Stimulated activated CD4-positive, alpha-beta T cell treated with anti-CD3 and anti-CD28 coated beads, Interleukin-1b, Interleukin-23, amount 100 ng/mL, for 24 hours (primary cell): Measurements from ENCODE around the gene NHSL1.
A peak's percentile ranks its signal among the peaks of the same experiment; 100 is the strongest.

ENCODE experiments used
- DNase-seq, 4 experiments: peaks; one replicate each; pipeline ENCODE4 v3.0.0-alpha.2; 2020; ENCODE audit warnings: low read depth in 4 of 4, low spot score in 1 of 4

Gene NHSL1

DNA sequence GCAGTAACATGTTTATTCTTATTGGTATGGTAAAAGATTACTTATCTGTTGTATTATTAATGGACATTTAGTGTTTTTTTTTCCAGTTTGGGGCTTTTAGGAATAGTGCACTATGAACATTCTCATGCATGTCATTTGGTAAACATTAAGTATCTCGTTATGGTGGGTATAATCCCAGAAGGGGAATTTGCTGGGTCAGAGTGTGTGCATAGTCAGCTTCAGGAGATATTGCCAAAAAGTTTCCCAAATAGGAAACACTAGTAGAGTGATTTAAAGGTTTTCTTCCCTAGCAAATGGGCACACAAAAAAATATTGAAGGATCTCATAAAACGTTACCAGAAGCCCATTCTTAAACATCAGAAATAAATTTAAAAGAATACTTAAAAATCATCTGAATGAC, 25.2 kb upstream of the NHSL1 start:
- no peak for DNase-seq

DNA sequence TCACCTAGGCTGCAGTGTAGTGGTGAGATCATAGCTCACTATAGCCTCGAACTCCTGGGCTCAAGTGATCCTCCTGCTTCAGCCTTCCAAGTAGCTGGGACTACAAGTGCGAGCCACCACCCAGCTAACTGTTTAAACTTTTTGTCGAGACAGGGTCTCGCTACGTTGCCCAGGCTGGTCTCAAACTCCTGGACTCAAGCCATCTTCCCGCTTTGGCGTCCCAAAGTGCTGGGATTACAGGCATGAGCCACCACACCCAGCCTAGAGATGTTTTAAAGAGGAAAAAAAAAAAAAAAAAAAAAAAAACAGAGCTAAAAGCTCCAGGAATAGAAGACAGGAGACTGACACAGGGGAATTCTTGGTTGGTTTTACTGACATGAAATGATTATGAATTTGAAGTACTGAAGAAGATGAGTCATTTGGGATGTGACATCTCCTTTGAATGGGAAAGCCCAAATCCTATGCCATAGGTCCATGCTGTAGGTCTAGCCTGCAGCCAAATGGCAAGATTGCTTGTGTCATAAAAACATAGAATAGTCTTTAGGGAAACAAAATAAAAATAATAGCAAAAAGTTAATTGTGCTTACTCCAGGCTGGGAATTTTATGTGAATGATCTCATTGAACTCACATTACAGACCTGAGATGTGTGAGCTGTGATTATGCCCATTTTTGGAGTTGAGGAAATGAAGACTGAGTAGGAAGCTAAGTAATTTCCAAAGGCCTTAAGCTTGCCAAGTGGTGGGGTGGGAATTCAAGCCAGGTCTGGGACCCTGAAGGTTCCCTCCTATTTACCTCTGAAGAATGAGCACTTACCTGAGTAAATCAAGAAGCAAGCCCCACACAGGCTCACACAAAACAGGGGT, 24.3 kb upstream of the NHSL1 start:
- no peak for DNase-seq

DNA sequence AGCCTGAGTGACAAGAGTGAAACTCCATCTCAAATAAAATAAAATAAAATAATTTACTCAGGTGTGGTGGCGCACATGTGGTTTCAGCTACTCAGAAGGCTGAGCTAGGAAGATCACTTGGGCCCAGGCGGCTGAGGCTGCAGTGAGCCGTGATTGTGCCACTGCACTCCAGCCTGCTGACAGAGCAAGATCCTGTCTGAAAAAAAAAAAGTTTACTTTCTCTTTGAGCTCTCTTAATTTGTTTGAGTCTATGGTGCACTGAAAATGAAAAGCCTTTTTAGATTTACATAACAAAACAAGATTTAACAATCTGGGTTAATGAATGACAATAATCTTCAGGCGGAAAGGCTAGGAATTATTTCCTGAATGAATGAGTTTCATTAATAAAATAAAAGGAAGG, 23.3 kb upstream of the NHSL1 start:
- DNase-seq: no peak

DNA sequence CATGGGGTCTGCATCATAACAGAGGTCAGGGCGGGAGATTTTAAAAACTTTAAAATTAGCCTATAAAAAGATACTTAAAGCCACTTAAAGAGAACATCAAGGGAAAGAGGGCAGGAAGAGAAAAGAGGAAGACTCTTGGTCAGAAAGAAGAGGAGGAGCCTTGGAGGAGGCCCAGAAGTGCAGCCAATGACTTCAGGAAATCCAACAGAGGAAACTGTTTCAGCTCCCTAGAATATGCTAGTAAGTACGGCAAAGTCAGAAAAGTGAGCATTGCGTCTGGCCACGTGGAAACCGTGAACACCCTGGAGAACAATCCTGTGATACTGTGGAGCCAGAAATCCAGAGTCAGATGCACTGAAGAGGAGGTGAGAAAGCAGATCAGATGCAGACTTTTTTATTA, 22.5 kb upstream of the NHSL1 start:
- no peak for DNase-seq

DNA sequence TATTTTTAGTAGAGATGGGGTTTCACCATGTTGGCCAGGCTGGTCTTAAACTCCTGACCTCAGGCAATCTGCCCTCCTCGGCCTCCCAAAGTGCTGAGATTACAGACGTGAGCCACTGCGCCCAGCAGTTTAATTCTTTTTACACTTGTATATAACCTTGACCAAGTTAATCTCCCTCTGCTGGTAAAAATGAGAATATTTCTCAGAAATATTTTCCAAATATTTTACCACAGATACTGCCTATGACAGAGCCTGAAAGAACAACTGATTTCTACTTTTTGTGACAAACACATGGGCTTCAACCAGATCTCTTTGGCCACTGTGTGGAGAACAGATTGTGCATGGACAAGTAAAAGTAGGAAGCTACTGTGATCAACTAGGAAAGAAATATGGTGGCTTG, 21.2 kb upstream of the NHSL1 start:
- no peak for DNase-seq

DNA sequence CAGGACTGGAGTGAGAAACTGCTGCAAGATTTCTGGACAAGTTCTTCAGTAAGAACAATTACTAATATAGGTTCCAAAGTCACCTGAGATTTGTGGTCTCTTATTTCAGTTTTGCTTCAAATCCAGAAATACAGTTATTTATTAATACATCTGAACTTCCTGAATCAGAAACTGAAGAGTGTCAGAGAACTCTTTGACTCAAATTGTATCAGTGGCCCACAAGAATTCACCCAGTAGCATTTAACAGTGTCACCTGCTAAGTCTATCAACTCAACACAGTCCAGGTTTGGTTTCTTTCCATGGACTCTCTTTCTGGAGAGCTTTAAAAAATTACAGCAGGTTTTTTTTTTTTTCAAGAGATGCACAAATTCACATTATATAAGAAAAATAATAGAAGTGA, 18.8 kb upstream of the NHSL1 start:
- no peak for DNase-seq

DNA sequence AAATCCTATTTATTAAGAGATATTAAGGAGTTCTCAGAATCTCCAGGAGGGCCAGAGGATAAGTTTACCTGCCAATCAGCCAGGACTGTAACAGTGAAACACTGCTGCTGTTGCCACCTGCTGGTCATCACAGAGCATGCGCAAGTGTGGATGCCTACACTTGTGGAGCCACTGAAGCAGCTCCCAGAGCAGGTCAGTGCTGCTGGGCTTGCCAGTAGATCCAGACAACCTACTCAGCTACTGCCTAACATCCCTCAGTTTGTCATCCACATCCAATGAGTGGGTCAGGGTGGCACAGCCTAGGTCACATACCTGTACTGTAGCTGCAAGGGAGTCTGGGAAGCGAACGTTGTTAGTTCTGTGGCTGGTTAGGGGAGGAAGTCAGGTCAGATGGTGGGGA, 18.3 kb upstream of the NHSL1 start:
- DNase-seq: peak; percentile 13 to 34 (median 22)

DNA sequence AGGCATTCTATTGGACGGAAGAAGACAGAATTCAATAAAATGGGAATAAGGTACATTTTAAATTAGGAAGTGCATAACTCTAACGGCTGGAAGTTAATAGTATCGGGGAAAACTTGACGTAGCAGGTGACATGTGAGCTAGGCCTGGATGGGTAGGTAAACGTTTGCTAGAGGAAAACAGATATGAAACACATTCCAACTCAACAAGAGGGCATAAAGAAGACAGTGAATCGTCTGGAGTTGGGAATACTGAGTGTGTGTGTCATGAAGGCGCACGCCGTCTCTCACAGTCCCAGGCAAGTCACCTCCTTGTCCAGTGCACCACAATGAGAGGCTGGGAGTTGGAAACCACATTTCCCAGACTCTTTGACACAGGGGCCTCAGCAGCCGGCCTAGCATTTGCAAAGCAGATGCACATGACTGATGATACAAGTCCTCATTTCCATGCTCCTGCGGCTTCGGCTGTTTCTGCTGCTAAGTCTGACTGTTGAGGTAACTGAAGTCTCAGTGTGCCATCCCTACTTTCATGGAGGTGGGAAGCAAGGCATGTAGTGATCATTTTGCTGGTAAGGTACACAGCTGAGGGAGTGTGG, 16.5 kb upstream of the NHSL1 start:
- no peak for DNase-seq

DNA sequence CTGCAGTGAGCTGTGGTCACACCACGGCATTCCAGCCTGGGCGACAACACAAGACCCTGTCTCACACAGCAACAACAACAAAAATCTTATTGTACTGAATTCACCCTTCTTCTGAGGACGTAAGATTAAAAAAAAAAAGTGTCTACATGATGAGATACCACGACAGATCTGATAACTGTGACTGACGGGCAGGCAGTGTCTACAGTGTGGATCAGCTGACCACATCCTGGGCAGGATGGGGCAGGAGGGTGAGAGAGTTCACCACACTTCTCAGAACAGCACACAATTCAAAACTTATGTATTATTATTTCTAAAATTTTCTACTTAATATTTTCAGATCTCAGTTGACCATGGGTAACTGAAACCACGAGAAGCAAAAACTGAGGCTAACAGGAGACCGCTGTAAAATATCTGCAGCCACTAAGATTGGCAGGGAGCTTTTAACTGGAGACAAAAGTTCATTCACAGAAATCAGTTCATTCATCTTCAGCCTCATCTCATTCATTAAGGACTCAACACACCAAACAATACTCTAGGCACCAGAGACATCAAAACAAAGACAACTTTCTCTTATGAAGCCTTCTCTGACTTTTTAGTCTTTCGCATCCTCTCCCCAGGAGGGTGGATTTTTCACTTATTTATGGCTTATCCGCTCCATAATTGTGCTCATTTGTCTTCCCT, 15.7 kb upstream of the NHSL1 start:
- DNase-seq: no peak

DNA sequence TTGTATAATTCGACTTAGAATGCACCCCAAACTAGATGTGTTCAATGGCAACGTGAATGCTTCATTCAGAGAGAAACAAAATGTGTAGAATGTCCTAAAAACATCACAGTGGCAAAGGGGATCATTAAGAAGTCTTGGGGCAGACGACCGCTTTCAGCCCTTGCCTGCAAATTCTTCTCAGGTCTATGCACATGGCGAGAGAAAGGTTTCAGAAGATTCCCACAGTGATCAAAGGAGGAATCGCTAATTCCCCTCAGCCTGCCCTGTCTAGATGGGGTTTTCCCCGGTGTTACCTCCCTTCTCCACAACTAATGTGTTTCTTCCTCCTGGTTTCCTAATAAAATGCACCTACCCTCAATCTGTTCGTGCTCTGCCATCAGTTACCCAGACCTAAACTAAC, 13.3 kb upstream of the NHSL1 start:
- no peak for DNase-seq

DNA sequence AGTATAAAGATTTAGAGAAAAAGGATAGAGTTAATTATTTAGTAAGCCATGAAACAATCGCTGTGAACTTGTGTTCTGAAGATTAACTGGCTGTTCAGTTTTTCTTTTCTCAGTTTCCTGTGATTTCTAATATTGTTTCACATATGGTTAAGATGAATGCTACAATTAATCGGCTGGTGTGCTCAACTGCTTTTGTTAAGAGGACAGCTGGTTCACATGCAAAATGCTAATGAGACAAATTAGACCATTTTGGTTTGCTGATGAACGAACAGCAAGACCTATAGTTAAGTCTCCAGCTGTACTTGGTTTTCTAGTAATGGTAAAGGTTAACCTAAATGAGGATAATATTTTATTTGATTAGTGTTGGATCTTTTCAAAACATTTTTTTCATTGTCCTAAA, 10.8 kb upstream of the NHSL1 start:
- DNase-seq: no peak

DNA sequence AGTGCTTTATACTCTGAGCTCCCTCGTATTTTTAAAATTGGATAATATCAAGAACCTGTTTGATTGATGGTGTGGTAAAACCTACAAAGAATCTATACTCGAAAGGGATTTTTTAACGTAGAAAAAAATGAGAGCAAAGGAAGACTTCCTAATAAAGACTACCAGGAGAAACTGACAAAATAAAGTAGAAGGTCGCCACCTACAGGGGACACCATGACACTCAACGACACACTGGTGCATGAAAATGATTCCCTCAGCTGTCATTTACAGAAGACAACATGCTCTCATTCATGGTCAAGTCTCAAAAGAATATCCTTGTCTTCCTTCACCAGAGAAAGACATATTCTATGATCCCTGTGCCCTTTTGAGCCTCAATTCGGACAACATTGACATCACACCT, 10.1 kb upstream of the NHSL1 start:
- peak in 1 of 4 experiments; percentile 18 for DNase-seq

DNA sequence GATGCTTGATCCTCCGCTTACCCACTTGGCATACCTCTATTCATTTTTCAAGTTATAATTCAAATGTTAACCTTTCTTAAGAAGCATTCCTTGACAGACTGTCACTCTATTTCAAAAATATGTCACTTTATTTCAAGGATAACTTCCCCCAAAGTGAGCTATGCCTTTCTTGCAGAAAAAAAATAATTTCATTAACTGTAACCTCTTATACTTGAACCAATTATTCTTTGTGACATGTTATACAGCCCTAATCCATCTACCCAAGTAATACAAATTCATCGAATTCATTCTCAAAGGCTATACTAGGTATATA, 9.3 kb upstream of the NHSL1 start:
- no peak for DNase-seq

DNA sequence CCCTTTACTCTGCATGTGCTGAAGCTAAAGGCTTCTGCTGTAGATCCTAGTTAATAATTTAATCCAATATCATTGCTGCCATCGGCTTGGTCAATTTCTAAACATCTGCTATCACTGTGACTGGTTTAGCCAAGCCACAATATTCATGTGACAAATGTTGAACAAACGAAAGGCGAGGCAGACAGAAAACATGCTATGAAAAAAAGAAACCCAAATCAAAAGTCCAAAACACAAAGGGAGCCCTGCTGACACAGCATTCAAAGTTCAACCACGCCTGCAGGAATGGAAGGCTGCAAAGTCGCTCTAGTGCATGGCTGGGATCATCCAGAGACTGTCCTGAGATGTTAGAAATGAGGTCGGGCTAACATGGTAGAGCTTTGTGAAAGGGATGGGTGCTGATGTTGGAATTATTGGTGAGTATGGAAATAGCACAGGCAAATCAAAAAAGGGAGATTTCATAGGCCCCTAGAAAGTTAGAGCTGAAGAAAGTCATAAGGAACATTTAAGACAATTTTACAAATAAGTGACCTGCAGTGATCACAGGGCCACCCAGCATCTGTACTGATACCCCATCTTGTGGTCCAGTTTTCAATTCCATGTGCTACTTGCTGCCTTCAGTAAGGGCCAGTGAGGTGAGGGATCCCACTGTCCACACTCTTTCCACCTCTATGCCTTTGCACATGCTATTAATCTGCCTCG, 8.8 kb upstream of the NHSL1 start:
- no peak for DNase-seq

DNA sequence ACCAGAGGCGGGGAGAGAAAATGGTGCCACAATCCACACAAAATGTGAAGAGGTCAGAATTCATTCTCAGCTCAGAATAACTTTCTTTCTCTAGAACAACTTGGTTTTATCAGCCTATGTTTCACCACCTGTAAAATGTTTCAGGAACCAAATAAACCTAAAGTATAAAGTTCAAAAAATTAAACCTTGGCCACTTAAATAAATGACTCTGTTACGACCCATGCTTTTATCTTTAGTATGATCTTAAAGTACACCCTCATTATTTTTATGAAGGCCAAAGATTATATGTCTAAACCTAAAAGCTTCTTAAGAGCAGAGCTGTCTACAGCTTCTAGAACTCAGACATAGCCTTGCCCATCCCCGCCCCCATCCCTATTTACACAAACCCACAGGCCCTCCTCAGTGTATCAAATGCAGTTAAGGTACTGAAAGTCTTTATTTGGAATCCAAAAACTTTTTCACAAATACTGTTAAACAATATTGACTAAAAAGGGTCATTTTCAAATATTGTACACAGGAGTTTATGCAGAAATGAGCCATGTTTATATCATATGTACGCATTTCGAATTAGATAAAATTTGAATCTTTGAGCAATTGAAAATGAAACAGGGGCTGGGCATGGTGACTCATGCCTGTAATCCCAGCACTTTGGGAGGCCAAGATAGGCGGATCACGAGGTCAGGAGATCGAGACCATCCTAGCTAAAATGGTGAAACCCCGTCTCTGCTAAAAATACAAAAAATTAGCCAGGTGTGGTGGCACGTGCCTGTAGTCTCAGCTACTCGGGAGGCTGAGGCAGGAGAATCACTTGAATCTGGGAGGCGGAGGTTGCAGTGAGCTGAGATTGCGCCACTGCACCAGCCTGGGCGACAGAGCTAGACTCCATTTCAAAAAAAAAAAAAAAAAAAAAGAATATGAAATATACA, 5.7 kb upstream of the NHSL1 start:
- DNase-seq: no peak

DNA sequence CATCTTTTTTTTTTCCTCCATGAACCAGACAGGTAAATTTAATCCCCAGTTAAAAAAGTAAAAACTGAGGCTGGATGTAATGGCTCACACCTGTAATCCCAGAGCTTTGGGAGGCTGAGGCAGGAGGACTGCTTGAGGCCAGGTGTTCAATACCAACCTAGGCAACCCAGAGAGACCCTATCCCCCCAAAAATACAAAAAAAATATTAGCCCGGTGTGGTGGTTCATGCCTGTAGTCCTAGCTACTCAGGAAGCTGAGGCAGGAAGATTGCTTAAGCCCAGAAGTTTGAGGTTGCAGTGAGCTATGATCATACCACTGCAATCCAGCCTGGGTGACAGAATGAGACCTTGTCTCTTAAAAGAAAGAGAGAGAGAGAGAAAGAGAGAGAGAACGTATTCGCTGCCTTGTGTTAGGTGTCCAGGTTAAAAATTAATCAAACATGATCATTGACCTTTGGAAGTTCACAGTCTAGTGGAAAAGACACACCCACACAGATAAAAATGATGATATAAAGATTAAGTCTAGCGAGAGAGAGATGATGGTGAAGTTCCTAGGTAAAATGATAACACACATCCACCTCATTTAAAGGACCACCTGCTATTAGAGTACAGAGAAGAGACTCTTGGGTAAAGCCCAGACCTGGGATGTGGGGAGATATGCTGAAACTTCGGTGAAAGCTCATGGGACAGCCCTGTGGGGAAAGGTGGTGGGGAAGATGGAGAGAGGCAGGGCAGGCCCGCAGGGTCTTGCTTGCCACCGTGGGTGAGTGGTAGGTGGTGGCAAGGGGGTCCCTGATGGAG, 4.8 kb upstream of the NHSL1 start:
- no peak for DNase-seq

DNA sequence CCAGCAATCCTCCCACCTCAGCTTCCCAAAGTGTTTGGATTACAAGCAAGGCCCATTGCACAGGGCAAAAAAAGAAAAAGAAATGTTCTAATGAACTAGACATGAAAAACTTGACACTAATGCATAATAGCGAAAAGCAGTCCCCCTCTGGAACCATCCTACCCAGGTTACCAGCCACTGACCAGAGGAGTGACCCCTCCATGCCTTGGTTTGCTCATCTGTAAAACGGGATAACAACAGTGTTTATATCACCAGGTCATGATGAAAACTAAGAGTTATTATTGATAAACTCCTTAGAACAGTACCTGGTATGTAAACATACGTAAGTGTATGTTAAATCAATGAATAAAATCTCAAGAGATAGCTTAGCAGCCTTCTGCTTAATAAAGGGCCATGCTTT, 3.3 kb upstream of the NHSL1 start:
- no peak for DNase-seq

DNA sequence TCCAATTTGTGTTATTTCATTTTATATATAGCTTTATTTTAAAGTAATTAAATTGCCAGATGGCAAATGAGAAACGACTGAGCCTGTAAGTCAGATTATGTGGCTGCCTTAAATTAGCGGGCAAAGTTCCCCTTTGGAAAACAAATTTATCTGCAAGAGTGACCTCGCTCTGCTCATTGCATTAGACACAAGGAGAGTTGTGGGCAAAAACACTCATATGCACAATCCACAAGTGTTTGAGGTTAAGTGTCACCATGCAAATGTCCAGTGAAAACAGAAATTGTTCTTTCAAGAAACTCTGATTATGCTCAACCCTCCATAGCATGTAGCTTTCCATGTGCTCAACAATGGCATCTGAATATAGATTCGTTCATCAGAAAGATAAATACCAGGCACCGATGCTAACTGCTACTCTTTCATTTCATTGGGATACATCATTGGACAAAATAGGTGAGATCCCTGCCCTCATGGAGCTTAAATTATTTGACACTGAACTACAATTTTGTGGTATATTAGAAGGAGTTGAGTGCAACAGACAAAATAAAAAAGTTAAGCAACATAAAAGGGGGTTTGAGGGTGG, 1.7 kb upstream of the NHSL1 start:
- DNase-seq: no peak

DNA sequence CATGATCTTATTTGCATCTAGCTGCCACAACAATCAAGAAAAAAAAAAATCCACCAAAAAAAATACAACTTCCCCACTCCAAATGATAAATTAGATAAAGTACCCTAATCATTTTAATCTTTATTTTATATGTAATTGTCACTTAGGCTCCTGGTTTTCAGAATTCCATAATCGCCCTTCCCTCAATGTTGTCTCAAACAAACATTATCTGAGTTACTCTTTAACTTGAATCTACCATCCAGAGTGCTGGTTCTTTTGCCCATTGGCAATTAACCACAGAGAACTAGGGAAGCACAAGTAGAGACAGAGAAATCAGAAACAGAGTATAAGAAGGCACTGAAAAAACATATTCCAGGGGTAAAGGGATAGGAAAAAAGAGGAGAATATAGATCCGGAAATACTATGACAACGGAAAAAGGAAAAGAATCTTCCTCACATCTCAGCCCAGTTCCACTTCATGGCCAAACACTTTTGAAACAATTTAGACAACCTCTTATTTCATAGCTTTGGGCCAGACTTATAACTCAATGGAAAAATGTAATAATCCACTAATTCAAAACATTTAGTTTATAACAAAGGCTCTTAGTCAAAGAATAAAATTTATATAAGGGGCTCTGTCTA, 861 bp upstream of the NHSL1 start:
- no peak for DNase-seq
